GM23248 (cell line): ENCODE measurements around the gene SPRED1. TPM values are rescaled to one million over a fixed set of nuclear protein-coding genes. Genes with fewer than 3 reads are reported as not detected.

Experiments
- DNase-seq: peaks from one replicate; pipeline ENCODE4 v3.0.0-alpha.2; 2015
- H2AFZ ChIP-seq: fragments of 200-600 bp; sonication (generic); 2 replicates; pipeline ENCODE4 v1.6.1; 2016; ENCODE audit warnings: antibody characterized with exemption
- H3F3A ChIP-seq: fragments of 200-600 bp; sonication (generic); 2 replicates; pipeline ENCODE4 v1.6.1; 2016; ENCODE audit warnings: mild to moderate bottlenecking, antibody characterized with exemption, mixed run types; ENCODE audit not compliant: insufficient read depth
- H3K27ac ChIP-seq: fragments of 200-600 bp; sonication (generic); 2 replicates; pipeline ENCODE4 v1.5.1; 2016; ENCODE audit warnings: mild to moderate bottlenecking
- H3K27me3 ChIP-seq: fragments of 200-600 bp; sonication (generic); replicated peaks from 2 replicates; pipeline ENCODE4 v1.6.1; 2016; ENCODE audit warnings: mild to moderate bottlenecking; ENCODE audit not compliant: insufficient read depth
- H3K36me3 ChIP-seq: fragments of 200-600 bp; sonication (generic); 2 replicates; pipeline ENCODE4 v1.6.1; 2016; ENCODE audit warnings: low read depth, mild to moderate bottlenecking
- H3K4me1 ChIP-seq: fragments of 200-600 bp; sonication (generic); 2 replicates; pipeline ENCODE4 v1.6.1; 2016; ENCODE audit warnings: mild to moderate bottlenecking; ENCODE audit not compliant: insufficient read depth
- H3K4me2 ChIP-seq: fragments of 200-600 bp; sonication (generic); one replicate; pipeline ENCODE4 v1.6.1; 2016; ENCODE audit warnings: mild to moderate bottlenecking; ENCODE audit not compliant: unreplicated experiment
- H3K4me3 ChIP-seq: fragments of 200-600 bp; sonication (generic); 2 replicates; pipeline ENCODE4 v1.5.1; 2016; ENCODE audit warnings: mild to moderate bottlenecking
- H3K79me2 ChIP-seq: fragments of 200-600 bp; sonication (generic); 2 replicates; pipeline ENCODE4 v1.6.1; 2016; ENCODE audit warnings: mild to moderate bottlenecking; ENCODE audit not compliant: insufficient read depth
- H3K9ac ChIP-seq: fragments of 200-600 bp; sonication (generic); 2 replicates; pipeline ENCODE4 v1.6.1; 2016; ENCODE audit warnings: mild to moderate bottlenecking
- H3K9me2 ChIP-seq: fragments of 200-600 bp; sonication (generic); 2 replicates; pipeline ENCODE4 v1.6.1; 2016; ENCODE audit warnings: mixed run types, mild to moderate bottlenecking, moderate library complexity; ENCODE audit not compliant: insufficient read depth
- H3K9me3 ChIP-seq: fragments of 200-600 bp; sonication (generic); one replicate; pipeline ENCODE4 v1.6.1; 2017; ENCODE audit warnings: low read depth
- H4K20me1 ChIP-seq: fragments of 200-600 bp; sonication (generic); 2 replicates; pipeline ENCODE4 v1.6.0; 2016; ENCODE audit not compliant: insufficient read depth
- EZH2 ChIP-seq: fragments of 200-600 bp; sonication (generic); IDR thresholded peaks from 2 replicates; pipeline ENCODE4 v1.6.1; 2018; ENCODE audit warnings: antibody characterized with exemption, mild to moderate bottlenecking; ENCODE audit not compliant: insufficient read depth, poor library complexity, severe bottlenecking
- EZH2phosphoT487 ChIP-seq: fragments of 200-600 bp; sonication (generic); IDR thresholded peaks from 2 replicates; pipeline ENCODE4 v1.6.1; 2018; ENCODE audit warnings: antibody characterized with exemption, moderate library complexity, mild to moderate bottlenecking, low read depth; ENCODE audit not compliant: insufficient read depth
- WGBS, 2 experiments: methylation state at CpG; one replicate each; pipeline ENCODE4 v1.1.6; 2015 to 2017; ENCODE audit warnings: low lambda C conversion rate in 2 of 2, low coverage in 1 of 2; ENCODE audit errors: missing lambda C conversion rate in 2 of 2; 5-methylcytosine and 5-hydroxymethylcytosine counted together
- in situ Hi-C: fragments of 300-500 bp; cut with MboI; formaldehyde crosslinking; loops from 2 replicates; pipeline ENCODE4 v1.15.0; 2020
- polyA plus RNA-seq: library from polyadenylated mRNA; unstranded; fragments of >200 nt; fragmentation: Nextera tagmentation; extraction: Ambion mirVana; gene quantifications from 2 replicates; pipeline ENCODE4 v1.2.1, GENCODE V29; 2016
- total RNA-seq: library from RNA; depleted of rRNA; stranded (reverse); fragments of >200 nt; shearing (Covaris generic); gene quantifications from 2 replicates; pipeline ENCODE4 v1.2.3, GENCODE V29; 2014

Gene SPRED1
- total and polyA plus RNA-seq, 2 experiments from 2014 or later: 11.6 to 34.0 TPM

DNA sequence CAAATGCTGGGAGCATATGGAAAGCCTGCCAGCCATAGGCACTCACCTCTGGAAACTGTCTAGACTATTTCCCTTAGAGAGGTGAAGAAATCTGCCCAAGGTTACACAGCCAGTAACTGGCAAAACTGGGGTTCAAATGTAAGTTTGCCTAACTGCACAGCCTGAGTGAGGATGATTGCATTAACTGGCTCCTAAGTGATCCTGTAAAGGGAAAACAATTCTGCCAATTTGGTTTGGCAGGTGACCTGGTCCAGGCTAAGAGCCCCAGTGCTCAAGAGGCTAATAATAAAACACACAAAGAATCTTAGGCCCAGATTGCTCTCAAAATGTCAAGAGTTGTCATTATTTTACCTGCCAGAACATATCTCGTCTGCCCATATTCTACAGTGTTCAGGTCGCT lies 43.9 kb upstream of the SPRED1 start:
- H3K27ac ChIP-seq: no peak overlapping the region
- no peak for DNase-seq
- H3K9me3 ChIP-seq: no peaks in the 10 kb centered on the region
- H3K27me3 ChIP-seq: no peaks in the 10 kb centered on the region
- H3K9ac ChIP-seq: no peak overlapping the region
- in situ Hi-C loops: no loop called here
- no peaks in the 10 kb centered on the region for H4K20me1 ChIP-seq
- H3K9me2 ChIP-seq: no peaks in the 10 kb centered on the region
- H3F3A ChIP-seq: no peaks in the 10 kb centered on the region
- no peaks in the 10 kb centered on the region for H3K79me2 ChIP-seq
- H3K4me1 ChIP-seq: no peaks in the 10 kb centered on the region
- no peaks in the 10 kb centered on the region for H3K36me3 ChIP-seq
- 97 to 98% methylated on average over 2 of the region's 2 CpGs for WGBS, 2 experiments
- TF ChIP-seq EZH2phosphoT487 (no peak), EZH2 (no peak)
- H3K4me2 ChIP-seq: no peak overlapping the region
- H2AFZ ChIP-seq: no peak overlapping the region
- no peak overlapping the region for H3K4me3 ChIP-seq

DNA sequence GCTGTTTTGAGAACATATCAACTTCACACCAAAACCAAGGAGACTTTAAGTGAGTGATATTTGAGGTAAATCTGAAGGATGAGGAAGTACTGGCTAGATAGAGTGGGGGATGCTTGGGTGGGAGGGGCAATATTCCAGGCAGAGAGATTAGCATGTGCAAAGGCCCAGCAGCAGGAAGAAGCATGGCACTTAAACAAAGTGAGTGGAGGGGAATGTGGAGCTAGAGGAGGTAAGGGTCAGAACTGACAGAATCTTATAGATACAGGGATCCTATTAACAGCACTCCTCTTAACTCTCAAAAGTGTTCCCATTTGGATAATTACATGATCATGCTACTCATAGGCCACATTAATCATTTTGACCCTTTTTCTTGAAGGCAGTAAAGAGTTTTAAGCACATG lies 41.4 kb upstream of the SPRED1 start:
- Histone ChIP-seq H3K9me3 (no peaks in the 10 kb centered on the region), H3K9me2 (no peaks in the 10 kb centered on the region)
- in situ Hi-C loops: no loop called here

DNA sequence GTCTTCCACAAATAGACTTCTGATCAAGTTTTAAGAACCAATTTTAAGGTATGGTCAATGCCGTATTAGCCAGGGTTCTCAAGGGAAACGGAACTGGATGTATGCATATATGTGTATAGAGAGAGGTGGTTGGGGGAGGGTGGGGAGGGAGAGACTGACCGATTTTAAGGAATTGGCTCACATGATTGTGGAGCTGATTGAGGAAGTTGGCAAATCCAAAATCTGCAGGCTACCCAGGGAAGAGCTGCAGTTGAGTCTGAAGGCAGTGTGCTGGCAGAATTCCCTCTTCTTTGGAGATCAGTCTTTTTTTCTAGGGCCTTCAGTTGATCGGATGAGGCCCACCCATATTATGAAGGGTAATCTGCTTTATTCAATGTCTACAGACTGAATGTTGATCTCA lies 40.8 kb upstream of the SPRED1 start:
- H3F3A ChIP-seq: no peaks in the 10 kb centered on the region
- no peak overlapping the region for H3K9ac ChIP-seq
- H3K4me3 ChIP-seq: no peak overlapping the region
- H3K36me3 ChIP-seq: no peaks in the 10 kb centered on the region
- no peak overlapping the region for H3K27ac ChIP-seq
- H3K9me3 ChIP-seq: no peaks in the 10 kb centered on the region
- H3K79me2 ChIP-seq: no peaks in the 10 kb centered on the region
- WGBS, 2 experiments: 78 to 93% methylated on average over 4 of the region's 4 CpGs
- TF ChIP-seq EZH2: no peak
- TF ChIP-seq EZH2phosphoT487: no peak
- no peak for DNase-seq
- peaks cover 1% of the 10 kb centered on the region; the same call in 1 of the 2 replicates for H3K4me1 ChIP-seq
- H3K27me3 ChIP-seq: no peaks in the 10 kb centered on the region
- H3K4me2 ChIP-seq: no peak overlapping the region
- H4K20me1 ChIP-seq: no peaks in the 10 kb centered on the region
- in situ Hi-C loops: no loop called here
- no peak overlapping the region for H2AFZ ChIP-seq
- no peaks in the 10 kb centered on the region for H3K9me2 ChIP-seq

More for the DNA sequence above, 41.4 kb upstream of the SPRED1 start:
- no peaks in the 10 kb centered on the region for H3K79me2 ChIP-seq
- no peak for DNase-seq
- no peaks in the 10 kb centered on the region for H3K36me3 ChIP-seq
- no peak overlapping the region for H3K9ac ChIP-seq
- no peak overlapping the region for H3K27ac ChIP-seq
- no peaks in the 10 kb centered on the region for H3F3A ChIP-seq
- no peaks in the 10 kb centered on the region for H3K4me1 ChIP-seq
- H2AFZ ChIP-seq: no peak overlapping the region
- TF ChIP-seq EZH2 (no peak), EZH2phosphoT487 (no peak)
- H3K4me3 ChIP-seq: no peak overlapping the region
- H4K20me1 ChIP-seq: no peaks in the 10 kb centered on the region
- H3K27me3 ChIP-seq: no peaks in the 10 kb centered on the region
- H3K4me2 ChIP-seq: no peak overlapping the region

DNA sequence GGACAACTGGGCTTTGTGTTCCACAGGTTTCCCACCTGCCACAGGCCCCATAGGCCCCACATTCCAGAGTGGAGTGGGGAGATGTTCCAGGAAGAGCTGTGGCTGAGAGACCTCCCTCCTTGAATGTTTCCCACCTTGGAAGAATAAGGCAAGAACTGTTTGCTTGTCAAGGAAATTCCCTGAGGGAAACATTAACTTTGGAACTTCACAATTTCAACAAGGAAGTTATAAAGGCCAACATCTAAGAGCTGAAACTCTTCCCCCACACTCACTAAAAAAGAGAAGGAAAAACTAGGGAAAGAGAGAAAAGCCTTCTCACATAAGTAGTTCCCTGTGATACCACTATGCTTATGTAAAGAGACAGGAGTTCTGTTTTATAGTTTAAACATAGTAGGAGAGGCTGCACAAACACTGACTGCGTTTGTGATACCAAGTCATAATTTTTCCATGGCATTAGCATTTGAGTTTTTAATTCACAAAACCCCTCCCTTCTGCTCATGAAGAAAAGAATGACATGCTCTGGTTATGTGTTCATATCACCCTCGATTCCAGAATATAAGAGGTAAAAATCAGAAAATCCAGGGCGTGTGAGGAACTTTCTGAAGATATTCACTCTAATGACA lies 39.8 kb upstream of the SPRED1 start:
- DNase-seq: no peak
- no peak overlapping the region for H3K9ac ChIP-seq
- H2AFZ ChIP-seq: no peak overlapping the region
- H3K9me2 ChIP-seq: no peaks in the 10 kb centered on the region
- H3F3A ChIP-seq: no peaks in the 10 kb centered on the region
- no peak overlapping the region for H3K27ac ChIP-seq
- WGBS, 2 experiments: 74 to 93% methylated on average over 3 of the region's 3 CpGs
- peaks cover 12% of the 10 kb centered on the region for H3K4me1 ChIP-seq
- H4K20me1 ChIP-seq: no peaks in the 10 kb centered on the region
- no peaks in the 10 kb centered on the region for H3K36me3 ChIP-seq
- no peak overlapping the region for H3K4me3 ChIP-seq
- no peak overlapping the region for H3K4me2 ChIP-seq
- in situ Hi-C loops: no loop called here
- no peaks in the 10 kb centered on the region for H3K9me3 ChIP-seq
- no peaks in the 10 kb centered on the region for H3K79me2 ChIP-seq
- no peak for TF ChIP-seq EZH2phosphoT487
- no peak for TF ChIP-seq EZH2
- H3K27me3 ChIP-seq: no peaks in the 10 kb centered on the region

DNA sequence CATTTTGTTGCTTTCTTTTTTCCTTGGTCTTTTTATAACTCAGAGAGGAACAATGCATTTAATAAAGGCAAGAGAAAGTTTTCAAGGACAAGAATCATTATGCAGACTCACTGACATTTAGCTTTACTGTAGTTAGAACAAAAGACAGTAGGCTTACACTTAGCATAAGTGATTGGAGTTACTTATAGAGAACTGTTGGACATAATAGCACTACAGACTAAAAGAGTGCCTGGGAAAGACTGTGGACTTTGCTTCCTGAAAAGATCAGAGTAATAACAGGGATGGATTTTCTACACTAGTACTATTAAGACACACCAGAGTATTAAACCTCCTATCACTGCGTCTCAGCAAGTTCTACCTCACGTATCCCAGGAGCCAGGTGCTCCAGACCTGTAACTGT lies 39.3 kb upstream of the SPRED1 start:
- 92 to 95% methylated on average over 2 of the region's 2 CpGs for WGBS, 2 experiments
- Histone ChIP-seq H3F3A (no peaks in the 10 kb centered on the region), H3K4me2 (no peak overlapping the region), H3K79me2 (no peaks in the 10 kb centered on the region), H3K9ac (no peak overlapping the region), H3K4me1 (peaks cover 17% of the 10 kb centered on the region), H4K20me1 (no peaks in the 10 kb centered on the region), H3K4me3 (no peak overlapping the region), H3K27me3 (no peaks in the 10 kb centered on the region), H3K36me3 (no peaks in the 10 kb centered on the region), H3K27ac (no peak overlapping the region), H3K9me2 (no peaks in the 10 kb centered on the region), H2AFZ (no peak overlapping the region), H3K9me3 (no peaks in the 10 kb centered on the region)
- TF ChIP-seq EZH2phosphoT487 (no peak), EZH2 (no peak)
- in situ Hi-C loops: no loop called here
- no peak for DNase-seq
